Measurements from ENCODE around the gene CNOT6L. TPM values are rescaled to one million over a fixed set of nuclear protein-coding genes. Genes with fewer than 3 reads are reported as not detected.

Gene CNOT6L
- polyA plus RNA-seq, 6 donors from 2014 or later, result 45.0 to 63.8 (median 53.0) TPM

DNA sequence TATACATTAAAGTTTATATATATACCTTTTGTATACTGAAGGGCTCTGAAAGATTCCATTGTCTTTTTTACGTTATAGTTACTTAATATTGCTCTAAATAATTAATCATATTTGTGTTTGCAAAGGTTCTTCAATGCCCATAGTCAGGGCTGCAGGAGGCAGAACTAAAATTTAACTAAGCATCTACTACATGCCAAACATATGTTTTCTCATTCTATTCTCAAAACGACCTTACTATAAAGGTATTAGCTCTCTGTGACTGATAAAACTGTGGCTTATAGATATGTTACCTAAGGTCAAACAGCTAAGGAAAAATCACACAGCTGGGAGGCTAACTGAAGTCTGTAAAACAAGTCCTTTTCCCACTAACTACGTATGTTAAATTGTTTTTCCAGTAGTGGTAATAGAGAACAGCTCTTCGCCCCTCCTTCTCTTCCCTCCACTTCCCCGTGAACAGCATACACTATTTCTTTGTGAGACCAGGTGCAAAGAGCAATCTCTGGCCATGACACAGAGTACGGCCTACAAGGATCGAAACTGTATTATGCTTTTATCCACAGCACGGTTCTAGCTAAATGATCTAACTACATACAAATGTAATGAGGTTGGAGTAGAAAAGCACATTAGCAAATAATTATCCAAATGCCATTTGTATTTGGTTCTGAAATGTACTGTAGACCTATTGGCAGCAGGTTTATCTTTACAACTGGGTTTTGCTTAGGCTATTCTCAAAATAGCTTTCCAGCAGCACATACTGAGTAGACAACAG lies 1.7 kb downstream of the CNOT6L start:
- DNase-seq, result no peak
- Mint-ChIP-seq H3K27me3 (no peaks in the 10 kb centered on the region), H3K9me3 (peaks cover 0 to 4% (median 0%) of the 10 kb centered on the region in 7 donors), H3K27ac (peak overlapping the region; percentile 97 to 99 (median 98)), H3K4me1 (peaks cover 53 to 66% (median 65%) of the 10 kb centered on the region in 3 donors), H3K4me3 (peak overlapping the region; percentile 87 to 99 (median 98)), H3K36me3 (peaks cover 0 to 14% of the 10 kb centered on the region in 2 donors)
- no peak for ATAC-seq (ENCODE audit: low read depth in 2 of 2)

DNA sequence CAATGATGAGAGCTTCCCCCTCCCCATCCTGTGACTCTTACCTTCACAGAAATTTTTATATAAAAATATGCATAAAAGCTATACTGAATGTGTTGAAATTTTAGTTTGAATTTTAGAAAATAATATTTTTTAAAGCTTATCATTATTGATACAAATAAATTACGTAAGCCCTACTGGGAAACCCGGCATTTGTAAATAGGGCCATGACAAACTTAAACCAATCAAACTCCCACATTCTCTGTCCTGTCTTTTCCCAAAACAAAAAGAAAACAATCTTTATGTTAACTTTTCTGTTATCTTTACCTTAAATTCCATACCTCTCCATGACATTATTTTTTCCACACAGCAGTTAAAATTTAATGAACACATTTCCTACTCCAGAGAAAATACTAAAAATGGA lies 2.6 kb downstream of the CNOT6L start:
- Mint-ChIP-seq H3K9me3 (peaks cover 0 to 4% (median 0%) of the 10 kb centered on the region in 7 donors), H3K27ac (no peak overlapping the region), H3K4me1 (peaks cover 48 to 66% (median 64%) of the 10 kb centered on the region in 3 donors), H3K4me3 (peak overlapping the region in 3 of 8 donors; percentile 72 to 97 (median 93)), H3K36me3 (peaks cover 0 to 18% of the 10 kb centered on the region in 2 donors), H3K27me3 (no peaks in the 10 kb centered on the region)
- ATAC-seq (ENCODE audit: low read depth in 2 of 2) (no peak), DNase-seq (no peak)

DNA sequence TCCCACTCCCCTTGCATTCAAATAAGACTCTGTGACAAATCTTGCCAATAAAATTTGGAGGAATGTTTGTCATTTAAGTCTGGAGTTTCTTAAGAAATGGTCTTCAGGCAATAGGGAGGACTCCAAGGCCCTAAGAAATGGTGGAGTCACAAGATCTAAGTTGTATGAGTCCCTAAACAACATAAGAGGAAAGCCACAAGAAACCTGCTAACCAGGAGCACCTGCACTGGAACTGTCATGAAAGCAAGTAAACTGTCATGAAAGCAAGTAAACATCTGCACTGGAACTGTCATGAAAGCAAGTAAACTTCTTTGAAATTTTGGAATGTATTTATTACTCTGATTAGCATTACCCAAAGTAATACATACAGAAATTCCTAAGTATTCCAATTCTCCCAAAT lies 3.5 kb downstream of the CNOT6L start:
- ATAC-seq (ENCODE audit: low read depth in 2 of 2), result no peak
- H3K27ac Mint-ChIP-seq, result peak overlapping the region in 3 of 6 donors; percentile 18 to 64 (median 26)
- H3K27me3 Mint-ChIP-seq, result no peaks in the 10 kb centered on the region
- peaks cover 0 to 25% of the 10 kb centered on the region in 2 donors for H3K36me3 Mint-ChIP-seq
- H3K4me3 Mint-ChIP-seq, result peak overlapping the region in 3 of 8 donors; percentile 12 to 59 (median 29)
- H3K9me3 Mint-ChIP-seq, result peaks cover 0 to 4% (median 0%) of the 10 kb centered on the region in 7 donors
- H3K4me1 Mint-ChIP-seq, result peaks cover 48 to 66% (median 64%) of the 10 kb centered on the region in 3 donors
- no peak for DNase-seq

DNA sequence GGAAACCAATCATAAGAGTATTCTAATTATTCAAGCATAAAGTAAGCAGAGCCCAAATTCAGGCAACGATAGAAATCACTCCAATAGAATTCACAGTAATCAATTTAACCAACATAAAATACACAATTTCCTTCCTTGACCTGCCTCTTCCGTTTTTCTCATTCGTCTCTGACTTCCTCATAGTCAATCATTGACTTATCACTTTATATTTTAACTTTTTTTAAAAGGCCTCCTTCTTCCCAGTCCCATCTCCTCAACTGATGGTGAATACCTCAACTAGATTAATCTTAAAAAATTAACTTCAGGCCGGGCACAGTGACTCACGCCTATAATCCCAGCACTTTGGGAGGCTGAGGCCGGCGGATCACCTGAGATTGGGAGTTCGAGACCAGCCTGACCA lies 13.3 kb downstream of the CNOT6L start:
- H3K27me3 Mint-ChIP-seq, result no peaks in the 10 kb centered on the region
- peaks cover 0 to 5% of the 10 kb centered on the region in 2 donors for H3K36me3 Mint-ChIP-seq
- H3K4me1 Mint-ChIP-seq, result peaks cover 34 to 74% (median 65%) of the 10 kb centered on the region in 3 donors
- ATAC-seq (ENCODE audit: low read depth in 2 of 2) (no peak), DNase-seq (no peak)
- peak overlapping the region in 3 of 6 donors; percentile 65 to 84 (median 77) for H3K27ac Mint-ChIP-seq
- H3K9me3 Mint-ChIP-seq, result peaks cover 0 to 1% (median 0%) of the 10 kb centered on the region in 7 donors
- peak overlapping the region in 1 of 8 donors; percentile 12 for H3K4me3 Mint-ChIP-seq

DNA sequence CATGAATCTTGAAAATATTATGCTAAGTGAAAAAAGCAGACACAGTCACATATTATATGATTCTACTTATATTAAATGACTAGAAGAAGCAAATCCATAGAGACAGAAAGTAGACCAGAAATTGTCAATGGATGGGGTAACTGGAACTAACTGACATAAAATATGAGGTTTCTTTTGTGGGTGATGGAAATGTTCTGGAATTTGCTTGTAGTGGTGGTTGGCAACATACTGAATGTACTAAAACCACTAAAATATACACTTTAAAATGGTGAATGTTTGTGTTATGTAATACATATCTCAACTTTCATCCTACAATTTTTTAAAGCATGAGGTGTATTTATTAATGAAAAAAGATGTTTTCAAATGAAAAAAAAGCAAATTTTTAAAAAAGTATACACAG lies 14.7 kb downstream of the CNOT6L start:
- Mint-ChIP-seq H3K27me3 (no peaks in the 10 kb centered on the region), H3K36me3 (no peaks in the 10 kb centered on the region), H3K4me1 (peaks cover 32 to 79% (median 66%) of the 10 kb centered on the region in 3 donors), H3K4me3 (no peak overlapping the region), H3K27ac (peak overlapping the region in 1 of 6 donors; percentile 13), H3K9me3 (peaks cover 0 to 1% (median 0%) of the 10 kb centered on the region in 7 donors)
- DNase-seq, result no peak
- ATAC-seq (ENCODE audit: low read depth in 2 of 2), result no peak

DNA sequence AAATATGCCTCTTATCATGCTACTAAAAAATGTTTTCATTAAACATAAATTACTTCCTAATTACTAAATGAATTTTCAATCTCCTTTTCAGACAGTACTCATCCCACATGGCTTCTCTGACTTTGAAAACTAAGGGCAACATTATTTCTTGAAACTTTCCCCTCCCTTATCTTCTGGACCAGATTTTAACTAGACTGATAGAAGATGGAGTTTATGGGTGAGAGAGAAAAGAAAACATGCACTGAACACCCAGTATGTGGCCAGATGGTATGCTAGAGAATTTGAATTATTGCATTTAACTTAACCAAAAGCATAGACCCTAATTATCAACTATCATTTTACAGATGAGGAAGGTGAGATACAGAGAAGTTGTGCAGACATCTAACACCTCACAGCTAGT lies 16.8 kb downstream of the CNOT6L start:
- no peaks in the 10 kb centered on the region for H3K36me3 Mint-ChIP-seq
- H3K27me3 Mint-ChIP-seq, result no peaks in the 10 kb centered on the region
- H3K4me1 Mint-ChIP-seq, result peaks cover 34 to 82% (median 67%) of the 10 kb centered on the region in 3 donors
- ATAC-seq (ENCODE audit: low read depth in 2 of 2) (no peak), DNase-seq (no peak)
- no peak overlapping the region for H3K27ac Mint-ChIP-seq
- peaks cover 0 to 1% (median 0%) of the 10 kb centered on the region in 7 donors for H3K9me3 Mint-ChIP-seq
- peak overlapping the region in 1 of 8 donors; percentile 6 for H3K4me3 Mint-ChIP-seq

DNA sequence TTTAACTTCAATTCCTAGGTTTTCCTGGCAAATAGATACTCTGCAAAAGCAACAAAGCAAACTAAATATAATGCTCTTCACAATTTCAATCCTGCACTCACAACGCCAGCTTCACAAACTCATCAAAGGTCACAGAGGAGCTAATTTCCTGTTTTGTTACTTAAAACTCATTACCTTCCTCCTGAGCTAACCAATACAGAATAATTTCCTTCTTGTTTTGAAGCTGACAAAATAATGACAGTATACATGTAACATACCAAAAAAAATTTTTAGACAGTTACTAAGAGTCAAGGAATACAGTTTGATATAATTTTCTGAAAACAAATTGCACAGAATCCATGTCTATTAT lies 17.9 kb downstream of the CNOT6L start:
- DNase-seq, result no peak
- H3K36me3 Mint-ChIP-seq, result peaks cover 3 to 7% of the 10 kb centered on the region in 2 donors
- peak overlapping the region in 4 of 6 donors; percentile 8 to 67 (median 58) for H3K27ac Mint-ChIP-seq
- ATAC-seq (ENCODE audit: low read depth in 2 of 2), result peak; percentile 41 to 48
- H3K4me1 Mint-ChIP-seq, result peaks cover 34 to 82% (median 68%) of the 10 kb centered on the region in 3 donors
- no peaks in the 10 kb centered on the region for H3K27me3 Mint-ChIP-seq
- H3K4me3 Mint-ChIP-seq, result peak overlapping the region; percentile 22 to 81 (median 51)
- H3K9me3 Mint-ChIP-seq, result peaks cover 0 to 3% (median 1%) of the 10 kb centered on the region in 7 donors

DNA sequence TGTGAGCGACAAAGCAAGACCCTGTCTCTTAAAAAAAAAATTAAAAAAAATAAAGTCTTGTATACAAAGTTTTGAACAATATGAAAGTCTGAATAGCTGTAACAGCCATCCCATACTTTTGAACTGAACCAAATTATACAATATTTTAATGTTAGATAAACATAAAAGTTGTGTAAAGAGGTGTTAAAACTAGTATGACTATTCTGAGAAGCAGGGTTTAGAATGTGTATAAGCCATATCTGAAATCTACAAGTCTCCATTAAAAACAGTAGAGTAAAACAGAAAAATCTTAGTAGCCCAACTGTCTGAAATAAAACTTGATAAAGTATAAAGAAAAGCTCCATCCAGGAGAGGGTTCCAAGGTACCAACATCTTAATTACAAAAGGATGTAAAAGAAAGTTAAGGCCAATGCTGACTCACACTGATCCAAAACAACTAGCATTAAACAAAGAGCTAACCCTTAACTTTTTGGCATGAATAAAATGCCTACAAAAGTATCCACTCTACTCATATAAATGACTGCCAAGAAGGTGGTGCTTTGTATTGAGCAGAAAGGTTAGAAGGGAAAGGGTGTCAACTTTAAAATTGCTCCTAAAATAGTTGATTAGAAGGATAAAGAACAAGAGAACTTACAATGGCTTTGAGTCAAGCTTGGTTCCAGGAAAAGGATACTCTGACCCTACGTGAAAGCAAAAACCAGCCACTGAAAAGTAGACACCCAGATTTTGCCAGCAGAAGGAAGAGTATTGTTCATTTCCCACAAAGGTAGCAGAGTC lies 18.5 kb downstream of the CNOT6L start:
- H3K27me3 Mint-ChIP-seq, result no peaks in the 10 kb centered on the region
- no peak for ATAC-seq (ENCODE audit: low read depth in 2 of 2)
- no peak for DNase-seq
- peak overlapping the region in 4 of 6 donors; percentile 58 to 70 (median 63) for H3K27ac Mint-ChIP-seq
- H3K36me3 Mint-ChIP-seq, result peaks cover 5 to 10% of the 10 kb centered on the region in 2 donors
- H3K9me3 Mint-ChIP-seq, result peaks cover 0 to 9% (median 3%) of the 10 kb centered on the region in 7 donors
- peak overlapping the region; percentile 22 to 81 (median 51) for H3K4me3 Mint-ChIP-seq
- H3K4me1 Mint-ChIP-seq, result peaks cover 33 to 80% (median 65%) of the 10 kb centered on the region in 3 donors

DNA sequence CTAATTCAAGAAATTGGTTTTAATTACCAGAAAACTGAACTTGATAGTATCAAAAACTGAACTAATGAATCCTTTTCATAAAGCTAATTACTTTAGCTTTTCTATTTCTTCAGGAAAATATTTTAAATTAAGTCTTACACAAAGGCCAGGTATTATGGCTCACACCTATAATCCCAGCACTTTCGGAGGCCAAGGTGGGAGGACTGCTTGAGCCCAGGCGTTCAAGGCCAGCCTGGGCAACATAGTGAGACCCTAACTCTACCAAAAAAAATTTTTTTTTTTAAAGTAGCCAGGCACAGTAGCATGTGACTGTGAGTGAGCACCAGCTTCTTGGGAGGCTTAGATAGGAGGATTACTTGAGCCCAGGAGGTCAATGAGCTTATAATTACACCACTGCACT lies 19.1 kb downstream of the CNOT6L start:
- Mint-ChIP-seq H3K27ac (peak overlapping the region in 1 of 6 donors; percentile 30), H3K4me1 (peaks cover 35 to 83% (median 64%) of the 10 kb centered on the region in 3 donors), H3K27me3 (no peaks in the 10 kb centered on the region), H3K9me3 (peaks cover 2 to 14% (median 8%) of the 10 kb centered on the region in 7 donors), H3K4me3 (peak overlapping the region in 1 of 8 donors; percentile 63), H3K36me3 (peaks cover 9 to 16% of the 10 kb centered on the region in 2 donors)
- ATAC-seq (ENCODE audit: low read depth in 2 of 2) (no peak), DNase-seq (no peak)

DNA sequence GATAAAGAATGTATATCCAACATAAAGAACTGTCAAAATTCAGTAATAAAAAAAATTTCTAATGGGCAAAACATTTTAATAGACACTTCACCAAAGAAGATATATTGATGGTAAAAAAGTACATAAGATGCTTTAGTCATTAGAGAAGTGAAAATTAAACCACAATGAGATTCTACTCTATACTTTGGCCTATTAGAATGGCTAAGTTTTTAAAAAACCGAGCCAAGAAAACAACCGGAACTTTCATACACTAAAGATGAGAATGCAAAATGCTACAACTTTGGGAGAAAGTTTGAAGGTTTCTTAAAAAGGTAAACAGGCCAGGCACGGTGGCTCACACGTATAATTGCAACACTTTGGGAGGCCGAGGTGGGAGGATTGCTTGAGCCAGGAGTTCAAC lies 20.8 kb downstream of the CNOT6L start:
- Mint-ChIP-seq H3K4me1 (peaks cover 41 to 88% (median 58%) of the 10 kb centered on the region in 3 donors), H3K27me3 (no peaks in the 10 kb centered on the region), H3K27ac (peak overlapping the region in 1 of 6 donors; percentile 18), H3K36me3 (peaks cover 9 to 24% of the 10 kb centered on the region in 2 donors), H3K9me3 (peaks cover 2 to 14% (median 9%) of the 10 kb centered on the region in 7 donors), H3K4me3 (peak overlapping the region in 1 of 8 donors; percentile 58)
- no peak for ATAC-seq (ENCODE audit: low read depth in 2 of 2)
- DNase-seq, result no peak

DNA sequence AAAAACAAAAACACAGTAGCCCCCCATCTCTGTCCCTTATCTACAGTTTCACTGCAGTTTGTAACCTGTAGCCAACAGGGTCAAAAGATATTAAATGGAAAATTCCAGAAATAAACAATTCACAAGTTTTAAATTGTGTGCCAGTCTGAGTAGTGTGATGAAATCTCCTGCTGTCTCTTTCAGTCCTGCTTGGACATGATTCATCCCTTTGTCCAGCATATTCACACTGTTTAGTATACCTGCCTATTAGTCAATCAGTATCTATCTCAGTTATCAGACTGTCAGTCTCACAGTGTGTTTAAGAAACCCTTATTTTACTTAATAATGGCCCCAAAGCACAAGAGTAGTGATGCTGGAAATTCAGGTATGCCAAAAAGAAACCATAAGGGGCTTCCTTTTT lies 21.9 kb downstream of the CNOT6L start:
- peak overlapping the region in 2 of 6 donors; percentile 76 to 85 for H3K27ac Mint-ChIP-seq
- peak overlapping the region in 1 of 8 donors; percentile 8 for H3K4me3 Mint-ChIP-seq
- no peak for ATAC-seq (ENCODE audit: low read depth in 2 of 2)

DNA sequence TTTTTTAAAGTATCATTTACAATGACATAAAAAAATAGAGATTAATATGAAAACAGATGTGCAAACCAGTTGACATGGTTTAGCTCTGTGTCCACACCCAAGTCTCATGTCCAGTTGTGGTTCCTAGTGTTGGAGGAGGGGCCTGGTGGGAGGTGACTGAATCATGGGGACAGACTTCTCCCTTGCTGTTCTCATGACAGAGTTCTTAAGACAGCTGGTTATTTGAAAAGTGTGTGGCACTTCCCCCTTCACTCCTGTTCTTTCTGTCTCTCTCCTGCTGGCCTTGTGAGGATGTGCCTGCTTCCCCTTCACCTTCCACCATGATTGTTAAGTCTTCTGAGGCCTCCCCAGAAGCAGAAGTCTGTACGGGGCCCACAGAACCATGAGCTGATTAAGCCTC lies 23.8 kb downstream of the CNOT6L start:
- peaks cover 27 to 85% (median 48%) of the 10 kb centered on the region in 3 donors for H3K4me1 Mint-ChIP-seq
- peak overlapping the region in 2 of 6 donors; percentile 72 to 73 for H3K27ac Mint-ChIP-seq
- ATAC-seq (ENCODE audit: low read depth in 2 of 2) (peak in 1 of 2 donors; percentile 23), DNase-seq (no peak)
- no peaks in the 10 kb centered on the region for H3K27me3 Mint-ChIP-seq
- H3K4me3 Mint-ChIP-seq, result peak overlapping the region in 3 of 8 donors; percentile 27 to 63 (median 45)
- peaks cover 9 to 24% of the 10 kb centered on the region in 2 donors for H3K36me3 Mint-ChIP-seq
- H3K9me3 Mint-ChIP-seq, result peaks cover 2 to 14% (median 9%) of the 10 kb centered on the region in 7 donors

More for the DNA sequence above, 21.9 kb downstream of the CNOT6L start:
- Mint-ChIP-seq H3K4me1 (peaks cover 36 to 88% (median 59%) of the 10 kb centered on the region in 3 donors), H3K36me3 (peaks cover 9 to 24% of the 10 kb centered on the region in 2 donors), H3K9me3 (peaks cover 2 to 14% (median 9%) of the 10 kb centered on the region in 7 donors), H3K27me3 (no peaks in the 10 kb centered on the region)
- no peak for DNase-seq

DNA sequence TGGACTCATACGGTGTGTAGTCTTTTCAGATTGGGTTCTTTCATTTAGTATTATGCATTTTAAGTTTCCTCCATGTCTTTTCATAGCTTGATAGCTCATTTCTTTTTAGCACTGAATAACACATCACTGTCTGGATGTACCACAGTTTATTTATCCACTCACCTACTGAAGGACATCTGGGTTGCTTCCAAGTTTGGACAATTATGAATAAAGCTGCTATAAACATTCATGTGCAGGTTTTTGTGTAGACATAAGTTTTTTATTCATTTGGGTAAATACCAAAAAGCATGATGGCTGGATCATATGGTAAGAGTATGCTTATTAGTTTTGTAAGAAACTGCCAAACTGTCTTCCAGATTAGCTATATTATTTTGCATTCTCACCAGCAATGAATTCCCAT lies 29.0 kb downstream of the CNOT6L start:
- Mint-ChIP-seq H3K4me3 (no peak overlapping the region), H3K9me3 (peaks cover 0 to 4% (median 0%) of the 10 kb centered on the region in 7 donors), H3K27me3 (no peaks in the 10 kb centered on the region), H3K4me1 (peaks cover 31 to 66% (median 32%) of the 10 kb centered on the region in 3 donors), H3K27ac (peak overlapping the region in 3 of 6 donors; percentile 22 to 47 (median 30)), H3K36me3 (peaks cover 0 to 8% of the 10 kb centered on the region in 2 donors)
- no peak for DNase-seq
- ATAC-seq (ENCODE audit: low read depth in 2 of 2), result no peak
